Measurements from ENCODE around the gene TMEM243. TPM values are rescaled to one million over a fixed set of nuclear protein-coding genes. Genes with fewer than 3 reads are reported as not detected.

TMEM243 gene
- total RNA-seq, 2 experiments from 2014 or later, result 70.1 to 72.9 TPM

Other genes with a start within 250 kb of the TMEM243 start
- gene ELAPOR2, start 160.1 kb downstream of the TMEM243 start, total RNA-seq, result 1 to 10 TPM; 2.3 to 2.7 TPM
- gene DMTF1, start 67.3 kb downstream of the TMEM243 start, total RNA-seq, result 10 to 100 TPM; 68.0 to 69.3 TPM
- 1 to 10 TPM; 7.3 to 8.6 TPM for gene CROT, start 125.9 kb upstream of the TMEM243 start, total RNA-seq